ENCODE measurements around the gene SORCS2. TPM values are rescaled to one million over a fixed set of nuclear protein-coding genes. Genes with fewer than 3 reads are reported as not detected.

SORCS2 gene
- total RNA-seq, 1 experiment from 2014 or later: 0.06 TPM

- no TSS peak for BruUV-seq (replicated peaks)
- no peak for DNase-seq (ENCODE audit: low spot score)
- no peaks in the 10 kb centered on the region for H3K27me3 ChIP-seq (replicated peaks; ENCODE audit: insufficient read depth, low read depth, low read length, poor library complexity)
- no peak for TF ChIP-seq CTCF (conservative IDR thresholded peaks at IDR 0.05; ENCODE audit: low read depth, low read length)
- no peak for TF ChIP-seq EZH2 (IDR thresholded peaks at IDR 0.05; ENCODE audit: borderline replicate concordance, low read depth, low read length, poor library complexity, severe bottlenecking)
- no peak overlapping the region for H3K4me3 ChIP-seq (ENCODE audit: low read depth, low read length, poor library complexity, severe bottlenecking)
- no peaks in the 10 kb centered on the region for H3K4me1 ChIP-seq (ENCODE audit: insufficient read depth, low read length, poor library complexity, severe bottlenecking)
- ChIA-PET CTCF (no interaction called here), POLR2A (ENCODE audit: low non-redundant PET) (no interaction called here)
- no peaks in the 10 kb centered on the region for H3K36me3 ChIP-seq (ENCODE audit: insufficient read depth, low read length, poor library complexity, severe bottlenecking)
- no peaks in the 10 kb centered on the region for H3K9me3 ChIP-seq (ENCODE audit: low read depth, low read length, poor library complexity, severe bottlenecking)
- no peak overlapping the region for H3K27ac ChIP-seq (ENCODE audit: low read depth, low read length, poor library complexity, severe bottlenecking)
- intact Hi-C loops (cut with micrococcal nuclease; ENCODE audit: unreplicated experiment): no loop called here
Observed at GRCh38 chr4:7486101-7486500, 293.8 kb downstream of the SORCS2 start.

- TF ChIP-seq CTCF (conservative IDR thresholded peaks at IDR 0.05; ENCODE audit: low read depth, low read length) (no peak), EZH2 (IDR thresholded peaks at IDR 0.05; ENCODE audit: borderline replicate concordance, low read depth, low read length, poor library complexity, severe bottlenecking) (no peak)
- ChIA-PET POLR2A (ENCODE audit: low non-redundant PET) (no interaction called here), CTCF (no interaction called here)
- DNase-seq (ENCODE audit: low spot score): no peak
- intact Hi-C loops (cut with micrococcal nuclease; ENCODE audit: unreplicated experiment): no loop called here
- BruUV-seq (replicated peaks): no TSS peak
- no peaks in the 10 kb centered on the region for H3K9me3 ChIP-seq (ENCODE audit: low read depth, low read length, poor library complexity, severe bottlenecking)
- no peaks in the 10 kb centered on the region for H3K27me3 ChIP-seq (replicated peaks; ENCODE audit: insufficient read depth, low read depth, low read length, poor library complexity)
- H3K27ac ChIP-seq (ENCODE audit: low read depth, low read length, poor library complexity, severe bottlenecking): no peak overlapping the region
- H3K36me3 ChIP-seq (ENCODE audit: insufficient read depth, low read length, poor library complexity, severe bottlenecking): no peaks in the 10 kb centered on the region
- no peak overlapping the region for H3K4me3 ChIP-seq (ENCODE audit: low read depth, low read length, poor library complexity, severe bottlenecking)
- H3K4me1 ChIP-seq (ENCODE audit: insufficient read depth, low read length, poor library complexity, severe bottlenecking): no peaks in the 10 kb centered on the region
Observed at GRCh38 chr4:7487502-7487901, 295.2 kb downstream of the SORCS2 start.

- H3K27ac ChIP-seq (ENCODE audit: low read depth, low read length, poor library complexity, severe bottlenecking): no peak overlapping the region
- H3K9me3 ChIP-seq (ENCODE audit: low read depth, low read length, poor library complexity, severe bottlenecking): no peaks in the 10 kb centered on the region
- H3K36me3 ChIP-seq (ENCODE audit: insufficient read depth, low read length, poor library complexity, severe bottlenecking): no peaks in the 10 kb centered on the region
- TF ChIP-seq CTCF (conservative IDR thresholded peaks at IDR 0.05; ENCODE audit: low read depth, low read length): no peak
- no peak for TF ChIP-seq EZH2 (IDR thresholded peaks at IDR 0.05; ENCODE audit: borderline replicate concordance, low read depth, low read length, poor library complexity, severe bottlenecking)
- CTCF ChIA-PET: no interaction called here
- POLR2A ChIA-PET (ENCODE audit: low non-redundant PET): no interaction called here
- no peaks in the 10 kb centered on the region for H3K27me3 ChIP-seq (replicated peaks; ENCODE audit: insufficient read depth, low read depth, low read length, poor library complexity)
- no peak for DNase-seq (ENCODE audit: low spot score)
- no peaks in the 10 kb centered on the region for H3K4me1 ChIP-seq (ENCODE audit: insufficient read depth, low read length, poor library complexity, severe bottlenecking)
- BruUV-seq (replicated peaks): no TSS peak
- intact Hi-C loops (cut with micrococcal nuclease; ENCODE audit: unreplicated experiment): no loop called here
- H3K4me3 ChIP-seq (ENCODE audit: low read depth, low read length, poor library complexity, severe bottlenecking): no peak overlapping the region
Observed at GRCh38 chr4:7487998-7488671, 295.8 kb downstream of the SORCS2 start.

Data from A673 (cell line).